ENCODE data around the gene MARK3. TPM values are rescaled to one million over a fixed set of nuclear protein-coding genes. Genes with fewer than 3 reads are reported as not detected.

The MARK3 gene
- total RNA-seq, 1 donor from 2014 or later: 99.4 TPM

- intact Hi-C loops (cut with DNase I): no loop called here
- Histone ChIP-seq H3K36me3 (peaks cover 40% of the 10 kb centered on the region), H3K27ac (no peak overlapping the region), H3K9me3 (no peaks in the 10 kb centered on the region), H3K4me3 (no peak overlapping the region), H3K27me3 (ENCODE audit: low read depth) (no peaks in the 10 kb centered on the region), H3K4me1 (peaks cover 17% of the 10 kb centered on the region)
- peak in 1 of 2 donors; percentile 21 for ATAC-seq
- no peak for TF ChIP-seq CTCF (IDR thresholded peaks at IDR 0.05)
- DNase-seq: no peak
These were observed 71.1 kb downstream of the MARK3 start for GRCh38 chr14:103456167-103456835.

GRCh38 chr14:103460415-103460814 is 75.2 kb downstream of the MARK3 start:
- intact Hi-C loops (cut with DNase I): no loop called here
- no peak for TF ChIP-seq CTCF (IDR thresholded peaks at IDR 0.05)
- Histone ChIP-seq H3K9me3 (no peaks in the 10 kb centered on the region), H3K4me3 (no peak overlapping the region), H3K27me3 (ENCODE audit: low read depth) (no peaks in the 10 kb centered on the region), H3K4me1 (peaks cover 16% of the 10 kb centered on the region), H3K36me3 (peaks cover 58% of the 10 kb centered on the region), H3K27ac (no peak overlapping the region)
- DNase-seq: no peak
- ATAC-seq: no peak

GRCh38 chr14:103463149-103463548 is 77.9 kb downstream of the MARK3 start:
- H3K4me1 ChIP-seq: no peaks in the 10 kb centered on the region
- peaks cover 72% of the 10 kb centered on the region for H3K36me3 ChIP-seq
- H3K4me3 ChIP-seq: no peak overlapping the region
- H3K9me3 ChIP-seq: no peaks in the 10 kb centered on the region
- H3K27ac ChIP-seq: no peak overlapping the region
- DNase-seq (no peak), ATAC-seq (no peak)
- H3K27me3 ChIP-seq (ENCODE audit: low read depth): no peaks in the 10 kb centered on the region
- intact Hi-C loops (cut with DNase I): no loop called here
- no peak for TF ChIP-seq CTCF (IDR thresholded peaks at IDR 0.05)

- no peak overlapping the region for H3K27ac ChIP-seq
- H3K4me3 ChIP-seq: no peak overlapping the region
- H3K27me3 ChIP-seq (ENCODE audit: low read depth): no peaks in the 10 kb centered on the region
- peaks cover 76% of the 10 kb centered on the region for H3K36me3 ChIP-seq
- no peak for TF ChIP-seq CTCF (IDR thresholded peaks at IDR 0.05)
- intact Hi-C loops (cut with DNase I): no loop called here
- ATAC-seq: no peak
- H3K9me3 ChIP-seq: no peaks in the 10 kb centered on the region
- no peak for DNase-seq
- no peaks in the 10 kb centered on the region for H3K4me1 ChIP-seq
These were observed 78.6 kb downstream of the MARK3 start for GRCh38 chr14:103463851-103464250.

GRCh38 chr14:103472939-103473338 is 87.7 kb downstream of the MARK3 start:
- no peaks in the 10 kb centered on the region for H3K4me1 ChIP-seq
- intact Hi-C loops (cut with DNase I): no loop called here
- no peaks in the 10 kb centered on the region for H3K9me3 ChIP-seq
- H3K27ac ChIP-seq: no peak overlapping the region
- ATAC-seq (no peak), DNase-seq (no peak)
- peaks cover 99% of the 10 kb centered on the region for H3K36me3 ChIP-seq
- no peak overlapping the region for H3K4me3 ChIP-seq
- H3K27me3 ChIP-seq (ENCODE audit: low read depth): no peaks in the 10 kb centered on the region
- TF ChIP-seq CTCF (IDR thresholded peaks at IDR 0.05): no peak
